HG02763 (cell line): ENCODE measurements around the gene ZRANB1.

Source experiments
- ATAC-seq: cut with Tn5 transposase; IDR thresholded peaks from one replicate; pipeline ENCODE4 v1.9.1; 2021; ENCODE audit warnings: mild to moderate bottlenecking, moderate library complexity; ENCODE audit not compliant: unreplicated experiment

ZRANB1 gene

DNA sequence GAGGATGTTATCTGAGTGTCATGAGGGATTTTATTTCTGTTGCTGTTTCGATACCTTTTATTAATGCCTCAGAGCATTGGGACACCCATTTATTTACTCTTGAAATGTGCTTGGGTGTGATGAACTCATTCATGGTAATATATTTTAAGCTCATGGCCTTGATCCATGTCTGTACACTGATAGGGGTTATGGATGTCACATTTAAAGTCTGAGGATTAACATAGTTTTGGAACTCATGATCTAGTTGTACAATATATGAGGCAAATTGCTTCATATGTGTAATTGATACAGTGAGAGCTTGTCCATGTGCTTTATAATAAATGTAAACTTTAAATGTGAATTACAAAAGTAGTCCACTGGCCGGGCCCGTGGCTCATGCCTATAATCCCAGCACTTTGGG is 23.0 kb upstream of the ZRANB1 start:
- no peak for ATAC-seq

DNA sequence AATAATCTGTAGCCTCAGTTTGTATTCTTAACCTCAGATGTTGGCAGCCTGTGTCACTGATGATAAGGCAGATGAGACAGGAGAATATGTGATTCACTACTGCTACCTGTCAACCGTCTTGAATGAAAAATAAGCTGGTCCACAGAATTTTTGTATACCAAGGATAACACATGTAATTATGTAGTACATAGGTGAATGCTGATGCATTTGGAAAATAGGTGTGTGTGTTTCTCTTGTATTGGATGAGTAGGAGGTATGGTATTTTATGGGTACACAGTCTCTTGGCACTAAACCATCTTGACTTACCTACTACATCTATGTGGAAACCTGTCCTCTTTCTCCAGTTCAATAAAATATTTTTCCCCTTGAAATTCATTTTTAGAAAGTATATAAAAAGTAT is 20.7 kb upstream of the ZRANB1 start:
- no peak for ATAC-seq

DNA sequence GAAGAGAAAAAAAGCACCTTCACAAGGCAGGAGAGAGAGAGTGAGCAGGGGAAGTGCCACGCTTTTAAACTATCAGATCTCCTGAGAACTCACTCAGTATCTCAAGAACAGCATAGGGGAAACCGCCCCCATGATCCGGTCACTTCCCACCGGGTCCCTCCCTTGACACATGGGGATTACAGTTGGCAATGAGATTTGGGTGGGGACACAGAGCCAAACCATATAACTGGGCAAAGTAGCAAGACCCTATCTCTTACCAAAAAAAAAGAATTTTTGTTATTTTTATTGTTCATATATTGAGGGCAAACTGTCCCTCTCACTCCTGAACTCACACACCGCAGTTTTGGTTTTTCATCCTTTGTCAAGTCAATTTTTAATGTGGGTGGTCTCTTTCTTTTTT is 18.2 kb upstream of the ZRANB1 start:
- ATAC-seq: no peak

DNA sequence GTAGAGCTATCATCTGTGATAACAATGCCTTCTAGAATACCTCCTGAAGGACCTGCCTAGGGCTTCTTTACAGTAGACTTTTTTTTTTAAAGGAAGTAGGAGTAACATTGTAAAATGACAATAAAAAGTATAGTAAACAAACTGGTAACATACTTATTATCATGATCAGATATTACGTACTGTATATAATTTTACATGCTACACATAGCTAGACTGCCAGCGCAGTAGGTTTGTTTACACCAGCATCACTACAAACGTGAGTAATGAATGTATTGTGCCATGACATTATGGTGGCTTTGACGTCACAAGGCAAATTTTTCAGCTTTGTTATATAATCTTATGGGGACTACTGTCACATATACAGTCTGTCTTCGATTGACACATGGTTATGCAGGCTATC is 15.4 kb upstream of the ZRANB1 start:
- ATAC-seq: no peak

DNA sequence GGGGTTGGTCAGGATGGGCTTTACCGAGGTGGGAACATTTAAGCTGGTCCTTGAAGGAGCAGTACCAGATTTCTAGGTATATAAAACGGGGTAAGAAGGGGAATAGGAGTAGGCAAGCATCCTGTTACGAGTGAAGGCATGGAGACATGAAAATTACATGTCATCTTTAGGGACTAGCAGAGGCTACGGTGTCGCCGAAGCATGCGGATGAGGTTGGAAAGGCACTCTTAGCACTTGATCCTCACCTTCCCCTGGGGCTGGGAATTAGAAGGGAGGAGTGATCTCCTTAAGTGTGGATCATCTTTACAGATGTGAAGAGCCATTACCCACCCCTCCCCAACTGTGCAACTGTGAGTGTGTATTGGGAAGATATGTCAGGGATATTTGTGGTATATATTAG is 13.8 kb upstream of the ZRANB1 start:
- no peak for ATAC-seq

DNA sequence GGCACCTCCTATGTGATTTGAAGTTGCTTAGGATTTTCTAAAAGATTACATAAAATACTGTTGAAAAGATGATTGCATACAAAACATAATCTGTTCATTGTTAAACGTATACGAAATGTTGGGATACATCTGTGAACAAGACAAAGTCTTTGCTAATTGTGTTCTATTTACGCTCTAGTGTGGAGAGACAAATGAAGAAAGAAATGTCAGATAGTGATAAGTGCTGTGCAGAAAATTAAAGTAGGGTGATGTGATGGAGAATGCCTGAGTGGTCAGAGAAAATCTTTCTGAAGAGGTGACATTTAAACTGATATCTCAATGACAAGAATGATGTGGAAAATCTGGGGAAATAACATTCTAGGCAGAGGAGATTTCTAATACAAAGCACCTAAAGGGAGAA is 13.4 kb upstream of the ZRANB1 start:
- ATAC-seq: no peak

DNA sequence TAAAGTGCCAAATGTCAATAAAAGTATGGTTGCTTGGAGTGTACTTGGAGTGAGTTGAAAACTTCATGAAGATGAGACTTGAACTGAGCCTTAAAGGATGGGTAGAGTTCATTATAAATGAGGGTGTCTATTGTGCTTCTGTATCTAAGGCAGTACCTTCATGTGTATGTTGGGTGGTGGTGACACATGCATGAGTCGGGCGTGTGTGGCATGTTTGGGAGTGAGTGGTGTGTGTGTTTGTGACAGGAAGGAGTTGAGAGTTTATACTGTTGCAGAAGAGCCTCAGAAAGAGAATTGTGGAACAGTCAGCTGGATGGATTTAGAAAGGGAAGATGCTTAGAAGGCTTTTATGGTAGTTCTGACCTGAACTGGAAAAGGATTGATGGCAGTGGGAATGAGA is 6.0 kb upstream of the ZRANB1 start:
- no peak for ATAC-seq

DNA sequence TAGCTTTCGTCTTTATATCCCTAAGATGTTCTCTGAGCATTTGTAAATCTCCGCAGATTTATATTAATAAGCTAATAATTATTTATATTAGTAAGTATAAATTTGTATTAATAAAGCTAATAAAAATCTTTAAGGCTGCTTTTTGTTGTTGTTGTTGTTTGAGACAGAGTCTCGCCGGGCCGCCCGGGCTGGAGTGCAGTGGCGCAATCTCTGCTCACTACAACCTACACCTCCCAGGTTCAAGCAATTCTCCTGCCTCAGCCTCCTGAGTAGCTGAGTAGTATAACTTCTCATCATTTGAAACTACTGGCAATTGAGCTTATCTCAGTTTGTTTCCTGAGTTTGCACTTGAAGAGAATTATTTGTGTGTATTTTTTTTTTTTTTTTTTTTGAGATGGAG is 5.1 kb upstream of the ZRANB1 start:
- no peak for ATAC-seq

DNA sequence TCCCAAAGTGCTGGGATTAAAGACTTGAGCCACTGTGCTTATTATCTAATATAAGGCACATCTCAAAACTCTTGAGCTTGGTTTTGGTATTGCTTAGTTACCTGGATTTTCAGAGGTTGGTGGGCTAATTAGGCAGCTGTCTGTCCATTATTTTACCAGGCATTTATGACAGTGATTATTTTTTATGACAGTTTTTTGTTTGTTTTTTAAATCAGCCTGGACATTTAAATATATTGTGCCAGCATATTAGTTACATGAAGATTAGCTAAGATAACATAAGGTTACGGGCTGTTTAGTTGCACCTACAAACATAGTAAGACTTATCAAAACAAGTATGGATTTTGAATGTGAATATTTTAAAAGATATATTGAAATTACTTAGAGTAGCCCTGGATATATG is 2.6 kb upstream of the ZRANB1 start:
- ATAC-seq: no peak

DNA sequence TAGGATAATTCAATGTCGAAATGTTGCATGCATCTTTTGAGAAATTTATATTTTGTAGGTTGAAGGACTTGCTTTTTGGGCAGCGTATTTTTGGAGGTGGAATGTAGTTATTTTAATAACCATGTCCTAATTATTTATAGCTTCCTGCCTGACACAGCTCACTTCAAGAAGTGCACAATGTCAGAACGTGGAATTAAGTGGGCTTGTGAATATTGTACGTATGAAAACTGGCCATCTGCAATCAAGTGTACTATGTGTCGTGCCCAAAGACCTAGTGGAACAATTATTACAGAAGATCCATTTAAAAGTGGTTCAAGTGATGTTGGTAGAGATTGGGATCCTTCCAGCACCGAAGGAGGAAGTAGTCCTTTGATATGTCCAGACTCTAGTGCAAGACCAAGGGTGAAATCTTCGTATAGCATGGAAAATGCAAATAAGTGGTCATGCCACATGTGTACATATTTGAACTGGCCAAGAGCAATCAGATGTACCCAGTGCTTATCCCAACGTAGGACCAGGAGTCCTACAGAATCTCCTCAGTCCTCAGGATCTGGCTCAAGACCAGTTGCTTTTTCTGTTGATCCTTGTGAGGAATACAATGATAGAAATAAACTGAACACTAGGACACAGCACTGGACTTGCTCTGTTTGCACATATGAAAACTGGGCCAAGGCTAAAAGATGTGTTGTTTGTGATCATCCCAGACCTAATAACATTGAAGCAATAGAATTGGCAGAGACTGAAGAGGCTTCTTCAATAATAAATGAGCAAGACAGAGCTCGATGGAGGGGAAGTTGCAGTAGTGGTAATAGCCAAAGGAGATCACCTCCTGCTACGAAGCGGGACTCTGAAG is 620 bp downstream of the ZRANB1 start:
- ATAC-seq: no peak

DNA sequence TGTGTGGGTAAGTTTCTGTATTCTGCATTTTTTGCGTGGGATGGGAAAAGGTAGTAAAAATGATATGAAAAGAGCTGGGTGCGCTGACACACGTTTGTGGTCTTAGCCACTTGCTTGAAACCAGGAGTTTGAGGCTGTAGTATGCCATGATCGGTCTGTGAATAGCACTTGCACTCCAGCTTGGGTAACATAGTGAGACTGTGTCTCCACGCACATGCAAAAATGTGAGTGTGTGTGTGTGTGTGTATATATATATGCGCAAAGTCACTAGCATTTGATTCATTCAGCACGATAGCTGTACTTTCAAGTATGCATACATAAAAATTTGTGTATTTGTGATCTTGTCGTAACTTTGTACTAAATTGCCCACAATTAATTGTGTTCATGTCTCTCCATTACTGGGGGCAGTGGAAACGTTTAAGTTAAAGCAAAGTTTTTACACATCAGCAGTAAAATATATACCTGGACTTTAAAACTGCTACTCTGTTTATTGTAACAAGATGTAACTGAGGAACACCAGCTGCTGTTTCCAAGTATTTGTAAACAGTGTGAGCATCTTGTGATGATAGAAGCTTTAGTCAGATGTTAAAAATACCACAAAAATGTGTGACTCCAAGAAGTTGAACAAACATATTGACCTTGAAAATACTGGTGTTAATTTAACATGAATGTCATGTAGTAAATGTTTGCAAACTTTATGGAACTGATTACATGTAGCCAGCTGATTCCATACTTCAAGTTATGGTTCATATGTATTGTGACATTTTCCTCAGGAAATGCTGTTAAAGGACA is 1.6 kb downstream of the ZRANB1 start:
- no peak for ATAC-seq

DNA sequence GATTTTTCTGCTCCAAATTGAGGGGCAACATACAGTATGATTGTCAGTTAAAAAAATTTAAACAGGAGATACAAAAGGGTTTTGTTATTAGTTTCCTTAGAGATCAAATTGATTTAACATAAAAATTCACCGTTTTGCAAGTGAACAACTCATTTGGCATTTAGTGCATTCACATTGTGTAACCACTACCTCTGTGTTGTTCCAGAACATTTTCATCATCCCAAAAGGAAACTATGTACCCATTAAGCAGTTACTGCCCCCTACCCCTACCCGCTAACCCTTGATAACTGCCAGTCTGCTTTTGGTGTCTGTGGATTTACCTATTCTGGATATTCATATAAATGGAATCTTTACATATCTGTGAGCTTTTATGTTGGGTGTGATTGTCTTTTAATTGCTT is 3.1 kb downstream of the ZRANB1 start:
- ATAC-seq: no peak

DNA sequence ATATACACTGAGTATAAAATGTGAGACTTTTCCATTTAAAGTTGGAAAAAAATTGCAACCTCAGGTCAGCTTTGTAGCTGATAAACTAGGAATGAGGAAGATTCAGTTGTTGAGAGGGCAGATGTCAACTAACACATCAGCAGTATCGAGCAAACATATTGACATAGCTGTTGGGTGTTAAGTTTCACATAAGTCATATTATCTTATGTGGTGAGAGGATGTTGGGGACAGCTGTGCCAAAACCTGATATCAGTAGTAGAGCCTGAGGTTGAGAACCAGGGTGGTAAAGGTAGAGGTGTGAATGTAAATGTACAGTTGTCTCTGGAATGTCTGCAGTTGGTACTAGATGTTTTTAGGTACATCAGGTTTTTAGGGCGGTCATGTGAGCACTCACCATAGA is 5.0 kb downstream of the ZRANB1 start:
- ATAC-seq: no peak

DNA sequence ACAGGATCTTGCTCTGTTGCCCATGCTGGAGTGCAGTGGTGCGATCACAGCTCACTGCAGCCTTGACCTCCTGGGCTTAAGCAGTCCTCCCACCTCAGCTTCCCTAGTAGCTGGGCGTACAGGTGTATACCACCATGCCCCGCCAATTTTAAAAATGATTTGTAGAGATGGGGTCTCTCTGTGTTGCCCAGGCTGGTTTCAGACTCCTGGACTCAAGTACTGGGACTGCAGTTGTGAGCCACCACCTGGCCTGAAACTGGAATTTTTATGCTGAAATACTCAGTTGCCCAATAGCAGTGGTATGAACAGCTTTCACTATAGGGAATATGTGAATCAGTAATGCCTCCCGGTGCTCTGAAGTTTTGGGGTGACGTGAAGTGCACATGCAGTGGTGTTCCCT is 7.6 kb downstream of the ZRANB1 start:
- no peak for ATAC-seq

DNA sequence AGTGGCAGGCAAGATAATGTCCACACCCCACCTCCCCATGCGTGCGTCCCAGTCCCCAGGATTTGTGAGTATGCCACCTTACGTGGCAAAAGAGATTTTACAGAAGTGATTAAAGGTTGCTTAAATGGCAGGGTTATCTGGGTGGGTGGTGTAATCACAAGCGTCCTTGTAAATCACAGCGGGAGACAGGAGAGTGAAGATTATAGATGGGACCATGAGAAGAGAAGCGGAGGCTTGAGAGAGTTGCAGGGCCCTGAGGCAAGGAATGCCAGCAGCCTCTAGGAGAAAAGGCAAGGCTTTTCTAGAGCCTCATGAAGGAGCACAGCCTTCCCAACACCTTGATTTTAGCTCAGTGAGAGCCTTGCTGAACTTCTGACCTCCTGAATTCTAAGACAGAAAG is 10.2 kb downstream of the ZRANB1 start:
- no peak for ATAC-seq

DNA sequence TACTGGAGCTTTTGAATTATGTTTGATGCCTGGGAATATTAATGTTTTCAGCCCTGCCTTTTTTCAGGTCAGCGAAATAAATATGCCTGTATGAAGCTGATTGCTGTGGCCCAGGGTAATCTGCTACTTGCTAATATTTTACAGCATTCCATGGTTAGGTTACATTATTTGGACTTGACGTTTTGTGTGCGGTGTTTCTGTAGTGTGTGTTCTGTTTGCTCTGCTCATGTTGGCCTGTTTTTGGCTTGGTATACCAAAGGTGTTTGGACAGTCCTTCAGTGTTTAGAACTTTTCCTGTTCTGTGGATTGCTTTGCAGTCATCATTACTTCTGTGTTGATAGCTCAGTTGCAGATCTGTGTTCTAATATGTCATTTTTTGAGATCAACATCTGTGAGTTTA is 11.5 kb downstream of the ZRANB1 start:
- no peak for ATAC-seq

DNA sequence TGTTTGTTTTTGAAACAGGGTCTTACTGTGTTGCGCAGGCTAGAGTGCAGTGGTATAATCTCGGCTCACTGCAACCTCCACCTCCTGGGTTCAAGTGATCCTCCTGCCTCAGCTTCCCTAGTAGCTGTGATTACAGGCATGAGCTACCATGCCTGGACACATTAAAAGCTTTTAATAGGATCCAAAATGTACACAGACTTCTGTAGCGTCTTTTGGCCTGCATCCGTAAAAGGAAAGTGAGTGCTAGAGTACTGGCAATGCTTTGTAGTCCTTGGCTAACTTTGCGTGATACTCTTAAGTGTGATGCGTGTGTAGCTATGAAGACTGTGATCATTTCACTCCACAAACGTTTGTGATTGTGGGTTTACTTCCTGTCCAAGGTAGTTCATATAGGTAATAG is 13.3 kb downstream of the ZRANB1 start:
- no peak for ATAC-seq

DNA sequence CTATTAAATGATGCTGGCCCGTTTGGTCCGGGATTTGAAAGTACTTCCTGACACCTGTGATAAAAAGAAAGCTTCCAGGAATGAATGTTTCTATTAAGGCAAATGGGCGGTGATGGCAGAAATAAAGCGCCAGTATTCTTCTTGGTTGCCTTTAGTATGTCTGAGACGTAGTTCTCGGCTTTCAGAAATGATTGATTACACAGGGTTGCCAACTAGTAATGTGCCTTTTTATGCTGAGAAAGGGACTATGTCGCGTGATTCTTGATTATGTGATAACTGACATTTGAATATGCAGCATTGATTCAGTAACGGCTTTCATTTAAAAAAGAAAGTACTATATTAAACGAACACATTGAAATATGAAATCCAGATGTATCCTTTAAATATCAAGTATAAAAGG is 13.9 kb downstream of the ZRANB1 start:
- no peak for ATAC-seq

DNA sequence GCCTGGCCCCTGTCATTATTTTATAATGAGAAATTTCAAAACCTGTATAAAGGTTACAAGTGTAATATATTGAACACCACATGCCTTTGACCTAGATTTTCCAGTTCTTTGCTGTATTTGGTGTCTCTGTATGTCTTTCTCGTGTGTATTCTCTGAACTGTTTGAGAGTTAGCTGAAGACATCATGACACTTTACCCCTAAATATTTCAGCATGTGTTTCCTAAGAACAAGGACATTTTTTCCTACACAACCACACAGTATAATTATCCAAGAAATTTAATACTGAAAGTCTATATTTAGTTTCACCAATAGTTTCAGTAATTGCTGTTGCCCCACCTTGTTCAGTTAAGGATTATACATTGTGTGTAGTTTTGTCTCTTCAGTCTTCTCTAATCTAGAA is 14.8 kb downstream of the ZRANB1 start:
- no peak for ATAC-seq

DNA sequence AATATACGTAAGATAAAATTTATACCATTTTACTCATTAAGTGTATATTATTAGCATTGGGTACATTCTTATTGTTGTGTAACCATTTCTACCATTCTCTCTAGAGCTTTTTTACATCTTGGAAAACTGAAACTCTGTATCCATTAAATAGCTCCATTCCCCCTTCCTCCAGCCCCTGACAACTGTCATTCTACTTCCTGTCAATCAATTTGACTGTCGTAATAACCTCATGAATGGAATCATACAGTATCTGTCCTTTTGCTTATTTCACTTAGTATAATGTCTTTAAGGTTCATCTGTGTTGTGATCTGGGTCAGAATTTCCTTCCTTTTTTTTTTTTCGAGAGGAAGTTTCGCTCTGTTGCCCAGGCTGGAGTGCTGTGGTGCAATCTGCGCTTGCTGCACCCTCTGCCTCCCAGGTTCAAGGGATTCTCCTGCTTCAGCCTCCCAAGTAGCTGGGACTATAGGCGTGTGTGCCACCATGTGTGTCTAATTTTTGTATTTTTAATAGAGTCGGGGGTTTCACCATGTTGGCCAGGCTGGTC is 15.6 kb downstream of the ZRANB1 start:
- ATAC-seq: no peak

DNA sequence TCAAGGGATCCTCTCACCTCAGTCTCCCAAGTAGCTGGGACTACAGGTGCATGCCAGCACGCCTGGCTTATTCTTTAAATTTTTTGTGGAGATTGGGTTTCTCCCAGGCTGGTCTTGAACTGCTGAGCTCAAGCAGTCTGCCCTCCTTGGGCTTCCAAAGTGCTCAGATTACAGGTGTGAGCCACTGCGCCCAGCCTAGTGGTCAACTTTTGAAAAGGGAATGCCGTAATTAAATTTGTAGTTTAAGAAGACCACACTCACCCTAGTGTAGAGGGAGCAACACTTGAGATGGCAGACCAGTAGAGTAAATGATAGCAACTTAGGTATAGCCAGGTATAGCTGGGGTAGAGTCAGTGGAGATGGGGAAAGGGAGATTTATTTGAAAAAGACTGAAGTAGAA is 17.6 kb downstream of the ZRANB1 start:
- no peak for ATAC-seq

DNA sequence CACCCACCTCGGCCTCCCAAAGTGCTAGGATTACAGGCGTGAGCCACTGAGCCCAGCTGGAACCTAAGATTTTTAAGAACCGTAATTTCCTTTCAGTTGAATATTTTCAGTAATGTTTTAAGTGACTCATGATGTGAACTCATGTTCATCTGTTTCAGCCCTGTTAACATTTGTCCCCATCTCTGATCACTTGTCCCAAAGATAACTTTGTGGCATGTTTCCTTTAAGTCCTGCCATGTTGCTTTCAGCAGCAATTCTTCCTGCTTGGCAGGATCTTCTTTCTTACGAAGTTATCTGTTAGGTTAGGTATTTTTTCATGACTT is 19.3 kb downstream of the ZRANB1 start:
- no peak for ATAC-seq
